ENCODE results near the gene DNAH1. TPM values are rescaled to one million over a fixed set of nuclear protein-coding genes. Genes with fewer than 3 reads are reported as not detected.
"Not testable (repeated sequence)": the region's sequence is repeated elsewhere in the genome, so short reads cannot be mapped to it uniquely, and the experiment has no call there.

Gene DNAH1
- total RNA-seq, 1 experiment from 2014 or later: 5.5 TPM

DNA sequence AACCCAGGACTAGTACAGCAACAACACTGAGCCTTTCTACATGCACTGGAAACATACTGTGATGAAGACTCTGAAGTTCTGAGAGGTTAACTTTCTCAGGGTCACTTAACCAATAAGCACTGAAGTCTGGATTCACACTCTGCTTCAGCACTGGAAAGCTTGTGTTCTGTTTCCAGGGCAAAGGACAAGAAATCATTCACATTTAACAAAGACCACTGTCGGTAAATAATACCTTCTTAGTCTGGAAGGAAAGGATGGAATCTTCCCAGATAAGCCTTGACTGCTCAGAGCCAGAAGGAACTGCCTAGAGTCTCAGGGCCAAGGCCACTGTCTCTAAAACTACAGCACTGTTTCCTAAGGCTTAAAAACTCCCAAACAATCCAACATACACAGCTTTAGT is 32.8 kb upstream of the DNAH1 start (continued):
- TF ChIP-seq, protein P1, sequence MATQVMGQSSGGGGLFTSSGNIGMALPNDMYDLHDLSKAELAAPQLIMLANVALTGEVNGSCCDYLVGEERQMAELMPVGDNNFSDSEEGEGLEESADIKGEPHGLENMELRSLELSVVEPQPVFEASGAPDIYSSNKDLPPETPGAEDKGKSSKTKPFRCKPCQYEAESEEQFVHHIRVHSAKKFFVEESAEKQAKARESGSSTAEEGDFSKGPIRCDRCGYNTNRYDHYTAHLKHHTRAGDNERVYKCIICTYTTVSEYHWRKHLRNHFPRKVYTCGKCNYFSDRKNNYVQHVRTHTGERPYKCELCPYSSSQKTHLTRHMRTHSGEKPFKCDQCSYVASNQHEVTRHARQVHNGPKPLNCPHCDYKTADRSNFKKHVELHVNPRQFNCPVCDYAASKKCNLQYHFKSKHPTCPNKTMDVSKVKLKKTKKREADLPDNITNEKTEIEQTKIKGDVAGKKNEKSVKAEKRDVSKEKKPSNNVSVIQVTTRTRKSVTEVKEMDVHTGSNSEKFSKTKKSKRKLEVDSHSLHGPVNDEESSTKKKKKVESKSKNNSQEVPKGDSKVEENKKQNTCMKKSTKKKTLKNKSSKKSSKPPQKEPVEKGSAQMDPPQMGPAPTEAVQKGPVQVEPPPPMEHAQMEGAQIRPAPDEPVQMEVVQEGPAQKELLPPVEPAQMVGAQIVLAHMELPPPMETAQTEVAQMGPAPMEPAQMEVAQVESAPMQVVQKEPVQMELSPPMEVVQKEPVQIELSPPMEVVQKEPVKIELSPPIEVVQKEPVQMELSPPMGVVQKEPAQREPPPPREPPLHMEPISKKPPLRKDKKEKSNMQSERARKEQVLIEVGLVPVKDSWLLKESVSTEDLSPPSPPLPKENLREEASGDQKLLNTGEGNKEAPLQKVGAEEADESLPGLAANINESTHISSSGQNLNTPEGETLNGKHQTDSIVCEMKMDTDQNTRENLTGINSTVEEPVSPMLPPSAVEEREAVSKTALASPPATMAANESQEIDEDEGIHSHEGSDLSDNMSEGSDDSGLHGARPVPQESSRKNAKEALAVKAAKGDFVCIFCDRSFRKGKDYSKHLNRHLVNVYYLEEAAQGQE (IDR thresholded peaks at IDR 0.05; ENCODE audit: low read depth): no peak
- TF ChIP-seq TCF7L2 (IDR thresholded peaks at IDR 0.05; ENCODE audit: borderline replicate concordance, extremely low read depth, insufficient read depth, insufficient read length): no peak

GRCh38 chr3:52284051-52284450 is 32.1 kb upstream of the DNAH1 start:
- peaks cover 12% of the 10 kb centered on the region for H3K79me2 ChIP-seq (ENCODE audit: insufficient read depth, low read length)
- RAD21 ChIA-PET (ENCODE audit: low non-redundant PET in 1 of 2, low total read pairs in 2 of 2, uncharacterized antibody in 2 of 2, unreplicated experiment in 2 of 2); H4K20me1 ChIP-seq (ENCODE audit: insufficient read depth); H3K27me3 ChIP-seq (ENCODE audit: insufficient read depth, low read length); H3K36me3 ChIP-seq (ENCODE audit: control insufficient read depth in 1 of 2, insufficient read depth in 2 of 2, low read length in 2 of 2); H3K9me3 ChIP-seq (ENCODE audit: control insufficient read depth in 1 of 2, insufficient read depth in 1 of 2, low read depth in 1 of 2, low read length in 2 of 2); H2AFZ ChIP-seq (ENCODE audit: low read depth, low read length, poor library complexity, severe bottlenecking); CTCF ChIA-PET; H3K27ac ChIP-seq (ENCODE audit: low read depth, low read length); H3K9ac ChIP-seq (ENCODE audit: low read length); H3K4me2 ChIP-seq (ENCODE audit: low read length); ATAC-seq; POLR2A ChIA-PET; H3K9me2 ChIP-seq (ENCODE audit: insufficient read depth); intact Hi-C loops (cut with micrococcal nuclease); BruUV-seq (replicated peaks); DNase-seq (ENCODE audit: low read depth, low spot score); H3K4me3 ChIP-seq (replicated peaks in 1 of 2; ENCODE audit: low read depth in 1 of 2, low read length in 2 of 2): not testable (repeated sequence)
- H3K4me1 ChIP-seq (ENCODE audit: control insufficient read depth in 1 of 2, insufficient read depth in 2 of 2, low read length in 2 of 2): peaks cover 13 to 53% of the 10 kb centered on the region in 2 experiments

- CTCF ChIA-PET: interaction anchor here (0.8 kb wide), 1 partner anchor 53 kb away, joined by 3 read pairs; no protein-coding TSS in a partner anchor
- ATAC-seq (no peak), DNase-seq (ENCODE audit: low read depth, low spot score) (no peak)
- peak overlapping the region; percentile 98 for H3K27ac ChIP-seq (ENCODE audit: low read depth, low read length)
- H3K4me1 ChIP-seq (ENCODE audit: control insufficient read depth in 1 of 2, insufficient read depth in 2 of 2, low read length in 2 of 2): peaks cover 7 to 32% of the 10 kb centered on the region in 2 experiments
- H3K4me3 ChIP-seq (replicated peaks in 1 of 2; ENCODE audit: low read depth in 1 of 2, low read length in 2 of 2): peak overlapping the region; percentile 75 to 89
- H3K36me3 ChIP-seq (ENCODE audit: control insufficient read depth in 1 of 2, insufficient read depth in 2 of 2, low read length in 2 of 2): 0 out of 4 replicates have a peak, but pooled peaks cover 0 to 6% of the 10 kb centered on the region in 2 experiments
- peaks cover 12% of the 10 kb centered on the region for H3K79me2 ChIP-seq (ENCODE audit: insufficient read depth, low read length)
- no TSS peak for BruUV-seq (replicated peaks)
- peak overlapping the region; percentile 91 for H3K4me2 ChIP-seq (ENCODE audit: low read length)
- POLR2A ChIA-PET: interaction anchor here (1.3 kb wide), 1 partner anchor 8 kb away, joined by 10 read pairs; the partner anchor contains the start of gene WDR82
- intact Hi-C loops (cut with micrococcal nuclease): no loop called here
- H3K9me3 ChIP-seq (ENCODE audit: control insufficient read depth in 1 of 2, insufficient read depth in 1 of 2, low read depth in 1 of 2, low read length in 2 of 2): no peaks in the 10 kb centered on the region
- H3K27me3 ChIP-seq (ENCODE audit: insufficient read depth, low read length): no peaks in the 10 kb centered on the region
- RAD21 ChIA-PET (ENCODE audit: low non-redundant PET in 1 of 2, low total read pairs in 2 of 2, uncharacterized antibody in 2 of 2, unreplicated experiment in 2 of 2): no interaction called here
- H2AFZ ChIP-seq (ENCODE audit: low read depth, low read length, poor library complexity, severe bottlenecking): no peak overlapping the region
- peak overlapping the region; percentile 89 for H3K9ac ChIP-seq (ENCODE audit: low read length)
- no peaks in the 10 kb centered on the region for H4K20me1 ChIP-seq (ENCODE audit: insufficient read depth)
- no peak; the same call in none of the 2 replicates for TF ChIP-seq ZFX (IDR thresholded peaks at IDR 0.05)
- TF ChIP-seq SIN3A (IDR thresholded peaks at IDR 0.05; ENCODE audit: low read depth): no peak
- TF ChIP-seq, protein P2, sequence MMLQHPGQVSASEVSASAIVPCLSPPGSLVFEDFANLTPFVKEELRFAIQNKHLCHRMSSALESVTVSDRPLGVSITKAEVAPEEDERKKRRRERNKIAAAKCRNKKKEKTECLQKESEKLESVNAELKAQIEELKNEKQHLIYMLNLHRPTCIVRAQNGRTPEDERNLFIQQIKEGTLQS (IDR thresholded peaks at IDR 0.05): no peak
- TF ChIP-seq SP1 (IDR thresholded peaks at IDR 0.05; ENCODE audit: low read depth): no peak
- TF ChIP-seq EZH2 (IDR thresholded peaks at IDR 0.05): no peak
- no peak for TF ChIP-seq FOSL1 (IDR thresholded peaks at IDR 0.05; ENCODE audit: low read depth)
- no peak for TF ChIP-seq POLR2A (IDR thresholded peaks at IDR 0.05; ENCODE audit: borderline replicate concordance, extremely low read depth, insufficient read depth, insufficient read length)
- TF ChIP-seq RAD21 (IDR thresholded peaks at IDR 0.05; ENCODE audit: low read depth): no peak
- no peak for TF ChIP-seq CBX3 (IDR thresholded peaks at IDR 0.05; ENCODE audit: low read depth)
- no peak for TF ChIP-seq EZH2phosphoT487 (IDR thresholded peaks at IDR 0.05; ENCODE audit: borderline replicate concordance)
- TF ChIP-seq TCF7L2 (IDR thresholded peaks at IDR 0.05; ENCODE audit: borderline replicate concordance, extremely low read depth, insufficient read depth, insufficient read length): no peak
- TF ChIP-seq EGR1 (IDR thresholded peaks at IDR 0.05; ENCODE audit: low read depth): no peak
- no peak for TF ChIP-seq POLR2AphosphoS5 (IDR thresholded peaks at IDR 0.05; ENCODE audit: low read depth, low read length)
- no peak for TF ChIP-seq MAX (IDR thresholded peaks at IDR 0.05)
- no peak for TF ChIP-seq ZNF274 (IDR thresholded peaks at IDR 0.05; ENCODE audit: low read depth, low read length)
- H3K9me2 ChIP-seq (ENCODE audit: insufficient read depth): no peaks in the 10 kb centered on the region
Observed at GRCh38 chr3:52286777-52287110, 29.4 kb upstream of the DNAH1 start.
